Measurements from ENCODE around the gene GBX2. TPM values are rescaled to one million over a fixed set of nuclear protein-coding genes. Genes with fewer than 3 reads are reported as not detected.

The GBX2 gene
- total RNA-seq, 4 donors from 2014 or later = not detected

DNA sequence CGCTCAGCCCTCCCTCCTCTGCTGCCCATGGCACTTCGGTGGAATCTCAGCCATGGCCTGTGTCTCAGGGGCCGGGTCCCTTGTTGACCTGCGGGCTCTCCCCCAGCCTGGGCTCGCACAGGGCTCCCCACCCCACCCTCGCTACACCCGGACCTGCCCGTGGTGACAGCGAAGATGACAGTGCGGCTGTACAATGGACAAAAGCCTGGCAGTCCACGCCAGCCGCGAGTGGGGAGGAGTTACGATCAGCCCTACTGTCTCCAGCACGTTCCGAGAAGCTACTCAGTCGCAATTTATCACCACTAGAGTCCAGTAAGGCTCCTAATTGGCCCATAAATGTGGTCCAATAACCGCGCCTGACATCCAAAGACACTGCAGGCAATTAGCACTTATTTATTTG is 31.6 kb downstream of the GBX2 start:
- peaks cover 5% of the 10 kb centered on the region for H3K27me3 ChIP-seq
- H3K9me3 ChIP-seq = no peaks in the 10 kb centered on the region
- TF ChIP-seq POLR2A (IDR thresholded peaks at IDR 0.05) = no peak
- no peaks in the 10 kb centered on the region for H3K4me1 ChIP-seq
- no peak for ATAC-seq
- peaks cover 0 to 12% of the 10 kb centered on the region in 2 donors for H3K36me3 ChIP-seq
- 85% methylated on average over 8 of the region's 19 CpGs; no CpG with 5 or more reads in 1 of the 2 donors for WGBS, 2 donors (ENCODE audit: low coverage in 1 of 2)
- H3K4me3 ChIP-seq = no peak overlapping the region
- no peak overlapping the region for H3K27ac ChIP-seq

DNA sequence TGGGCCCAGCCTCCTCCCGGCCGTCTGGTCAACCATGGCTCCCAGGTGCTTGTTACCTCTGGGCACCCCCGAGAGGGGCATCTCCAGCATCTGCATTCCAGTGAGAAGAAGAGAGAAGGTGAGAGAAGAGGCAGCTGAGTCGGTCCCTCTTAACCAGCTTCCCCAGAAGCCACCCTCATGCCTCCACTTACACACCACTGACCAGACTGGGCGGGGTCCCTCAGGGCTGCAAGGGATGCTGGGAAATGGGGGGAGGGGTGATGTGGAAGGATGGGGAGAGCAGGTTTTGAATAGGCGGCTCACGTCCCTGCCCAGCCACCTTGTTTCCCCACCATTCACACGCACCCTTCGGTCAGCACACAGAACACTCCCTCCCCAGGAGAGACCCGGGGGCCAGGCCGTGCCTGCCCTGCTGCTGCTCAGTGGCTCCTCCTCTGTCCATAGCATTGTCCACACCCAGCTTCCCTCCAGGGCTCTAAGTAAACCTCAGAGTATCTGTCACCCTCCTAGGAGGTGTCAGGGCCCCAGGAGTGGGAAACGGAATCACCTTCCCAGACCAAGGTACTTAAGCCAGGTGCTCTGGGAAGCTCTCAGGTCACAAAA is 34.7 kb downstream of the GBX2 start:
- Histone ChIP-seq H3K36me3 (peaks cover 0 to 28% of the 10 kb centered on the region in 2 donors), H3K4me1 (no peaks in the 10 kb centered on the region), H3K27ac (no peak overlapping the region), H3K9me3 (no peaks in the 10 kb centered on the region), H3K4me3 (no peak overlapping the region), H3K27me3 (no peaks in the 10 kb centered on the region)
- WGBS, 2 donors (ENCODE audit: low coverage in 1 of 2) = 74 to 100% methylated on average over 2 to 8 of the region's 12 CpGs
- TF ChIP-seq POLR2AphosphoS5 (IDR thresholded peaks at IDR 0.05) (no peak), POLR2A (IDR thresholded peaks at IDR 0.05) (no peak), EP300 (IDR thresholded peaks at IDR 0.05) (no peak)
- TF ChIP-seq, protein P1, sequence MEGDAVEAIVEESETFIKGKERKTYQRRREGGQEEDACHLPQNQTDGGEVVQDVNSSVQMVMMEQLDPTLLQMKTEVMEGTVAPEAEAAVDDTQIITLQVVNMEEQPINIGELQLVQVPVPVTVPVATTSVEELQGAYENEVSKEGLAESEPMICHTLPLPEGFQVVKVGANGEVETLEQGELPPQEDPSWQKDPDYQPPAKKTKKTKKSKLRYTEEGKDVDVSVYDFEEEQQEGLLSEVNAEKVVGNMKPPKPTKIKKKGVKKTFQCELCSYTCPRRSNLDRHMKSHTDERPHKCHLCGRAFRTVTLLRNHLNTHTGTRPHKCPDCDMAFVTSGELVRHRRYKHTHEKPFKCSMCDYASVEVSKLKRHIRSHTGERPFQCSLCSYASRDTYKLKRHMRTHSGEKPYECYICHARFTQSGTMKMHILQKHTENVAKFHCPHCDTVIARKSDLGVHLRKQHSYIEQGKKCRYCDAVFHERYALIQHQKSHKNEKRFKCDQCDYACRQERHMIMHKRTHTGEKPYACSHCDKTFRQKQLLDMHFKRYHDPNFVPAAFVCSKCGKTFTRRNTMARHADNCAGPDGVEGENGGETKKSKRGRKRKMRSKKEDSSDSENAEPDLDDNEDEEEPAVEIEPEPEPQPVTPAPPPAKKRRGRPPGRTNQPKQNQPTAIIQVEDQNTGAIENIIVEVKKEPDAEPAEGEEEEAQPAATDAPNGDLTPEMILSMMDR (IDR thresholded peaks at IDR 0.05) = no peak
- no peak for ATAC-seq

DNA sequence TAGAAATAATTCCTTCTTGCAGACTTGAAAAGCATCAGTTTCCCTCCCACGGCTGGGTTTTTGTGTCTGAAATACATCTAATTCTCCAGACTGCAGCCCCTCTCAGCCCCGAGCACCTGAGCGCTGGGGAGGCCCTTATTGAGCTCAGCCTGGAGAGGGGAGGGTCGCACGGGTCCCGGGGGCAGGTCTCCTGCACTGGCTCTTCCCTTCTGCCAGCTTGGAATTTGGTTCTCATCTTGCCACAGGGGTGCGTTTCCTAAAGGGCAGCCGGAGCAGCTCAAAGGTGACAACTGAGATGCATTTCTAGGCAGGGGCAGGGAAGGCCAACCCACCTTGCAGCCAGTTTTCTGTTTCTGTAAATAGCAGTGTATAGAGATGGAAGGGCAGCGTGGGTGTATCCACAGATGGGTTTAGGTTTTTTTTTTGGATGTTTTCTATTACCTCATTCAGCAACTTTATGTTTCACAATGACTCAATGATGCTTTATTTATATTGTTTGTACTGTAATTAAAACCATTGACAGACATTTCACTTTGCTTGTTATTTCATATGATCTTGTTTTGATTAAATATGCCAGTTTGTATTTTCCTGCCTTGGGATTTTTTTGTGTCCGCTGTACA is 37.0 kb downstream of the GBX2 start:
- no peak for ATAC-seq
- Histone ChIP-seq H3K36me3 (peaks cover 0 to 51% of the 10 kb centered on the region in 2 donors), H3K27me3 (no peaks in the 10 kb centered on the region), H3K9me3 (no peaks in the 10 kb centered on the region), H3K27ac (no peak overlapping the region), H3K4me3 (no peak overlapping the region), H3K4me1 (no peaks in the 10 kb centered on the region)
- WGBS, 2 donors (ENCODE audit: low coverage in 1 of 2) = 67 to 76% methylated on average over 3 to 9 of the region's 10 CpGs
- TF ChIP-seq, protein P1 (IDR thresholded peaks at IDR 0.05) = no peak
- TF ChIP-seq EP300 (IDR thresholded peaks at IDR 0.05) = no peak

DNA sequence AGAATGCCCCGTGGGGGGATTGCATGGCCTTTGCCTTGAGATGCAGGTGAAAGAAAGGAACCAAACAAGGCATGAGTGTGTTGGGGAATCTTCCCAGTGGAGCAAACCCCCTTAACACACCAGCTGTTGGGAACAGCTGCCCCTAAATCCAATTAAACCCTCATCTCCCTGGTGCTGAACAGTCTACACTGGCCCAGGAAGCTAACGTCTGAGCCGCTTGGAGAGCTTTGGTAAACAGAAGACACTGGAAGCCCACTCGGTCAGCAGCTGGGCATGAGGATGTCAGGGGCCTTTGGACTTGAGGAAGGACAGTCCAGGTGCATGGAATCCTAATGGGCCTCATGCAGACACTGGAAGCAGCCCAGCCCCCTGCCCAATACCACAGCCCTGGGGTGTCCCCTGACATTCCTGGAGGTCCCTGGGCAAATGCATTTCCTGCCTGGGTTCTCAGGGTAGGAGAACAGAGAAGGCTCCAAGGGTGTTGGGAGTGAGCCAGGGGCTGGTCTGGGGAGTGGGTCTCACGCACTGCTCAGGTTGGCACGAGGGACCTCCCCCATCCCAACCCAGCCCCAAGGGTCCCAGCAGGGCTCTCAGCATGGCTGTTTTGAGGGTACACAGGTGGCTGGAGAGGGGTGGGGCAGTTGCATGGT is 37.7 kb downstream of the GBX2 start:
- Histone ChIP-seq H3K9me3 (no peaks in the 10 kb centered on the region), H3K4me1 (no peaks in the 10 kb centered on the region), H3K27ac (no peak overlapping the region), H3K36me3 (peaks cover 0 to 57% of the 10 kb centered on the region in 2 donors), H3K27me3 (no peaks in the 10 kb centered on the region), H3K4me3 (no peak overlapping the region)
- TF ChIP-seq, protein P1 (IDR thresholded peaks at IDR 0.05) = no peak
- TF ChIP-seq POLR2AphosphoS5 (IDR thresholded peaks at IDR 0.05) = no peak
- no peak for TF ChIP-seq POLR2A (IDR thresholded peaks at IDR 0.05)
- no peak for TF ChIP-seq EP300 (IDR thresholded peaks at IDR 0.05)
- no peak for ATAC-seq
- 100% methylated on average over 3 of the region's 6 CpGs; no CpG with 5 or more reads in 1 of the 2 donors for WGBS, 2 donors (ENCODE audit: low coverage in 1 of 2)

DNA sequence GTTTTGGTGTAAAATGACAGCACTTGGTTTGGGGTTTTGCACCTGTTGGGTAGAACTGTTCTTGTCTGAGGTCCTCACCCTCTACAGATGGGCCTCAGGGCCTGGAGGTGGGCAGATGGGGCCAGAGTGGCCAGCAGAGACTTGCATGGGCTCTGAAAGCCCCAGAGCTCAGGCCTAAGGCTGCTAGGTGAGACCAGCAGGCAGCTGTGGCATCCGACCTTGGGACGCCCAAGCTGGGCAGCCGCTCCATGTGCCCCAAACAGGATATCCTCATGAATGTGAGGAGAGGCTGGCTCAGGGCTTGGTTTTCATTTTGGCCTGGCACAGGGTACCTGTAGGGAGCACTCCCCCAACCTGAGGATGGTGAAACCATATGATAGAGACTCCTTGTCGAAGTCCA is 38.3 kb downstream of the GBX2 start:
- H3K27ac ChIP-seq = no peak overlapping the region
- H3K4me3 ChIP-seq = no peak overlapping the region
- H3K4me1 ChIP-seq = no peaks in the 10 kb centered on the region
- no peak for ATAC-seq
- H3K9me3 ChIP-seq = no peaks in the 10 kb centered on the region
- TF ChIP-seq, protein P1 (IDR thresholded peaks at IDR 0.05) = no peak
- TF ChIP-seq POLR2AphosphoS5 (IDR thresholded peaks at IDR 0.05) (no peak), POLR2A (IDR thresholded peaks at IDR 0.05) (no peak), EP300 (IDR thresholded peaks at IDR 0.05) (no peak)
- WGBS, 2 donors (ENCODE audit: low coverage in 1 of 2) = no CpG with 5 or more reads among the region's 4 CpGs
- no peaks in the 10 kb centered on the region for H3K27me3 ChIP-seq
- peaks cover 0 to 62% of the 10 kb centered on the region in 2 donors for H3K36me3 ChIP-seq

Measured in gastroesophageal sphincter (tissue), 4 donors.